ENCODE measurements around the gene PPFIBP2. TPM values are rescaled to one million over a fixed set of nuclear protein-coding genes. Genes with fewer than 3 reads are reported as not detected.

Gene PPFIBP2
- total and polyA plus RNA-seq, 2 donors (not counting 1 experiment from before 2014, with no cell fraction given), result 22.3 to 175 TPM

- ATAC-seq (ENCODE audit: low read depth) (no peak), DNase-seq (no peak)
- CTCF ChIA-PET, result interaction anchor here (1.0 to 1.1 kb wide), 2 partner anchors 9 to 11 kb away, joined by 3 to 6 read pairs; no protein-coding TSS in a partner anchor
- Histone ChIP-seq H3K27me3 (replicated peaks in 1 of 4; ENCODE audit: control extremely low read depth in 1 of 4, control insufficient read depth in 3 of 4, insufficient read depth in 4 of 4, low read length in 3 of 4) (no peaks in the 10 kb centered on the region), H3K4me2 (replicated peaks; ENCODE audit: low read depth, low read length, poor library complexity, severe bottlenecking) (no peak overlapping the region), H2AFZ (ENCODE audit: insufficient read depth, low read depth, low read length, poor library complexity, severe bottlenecking) (no peak overlapping the region), H3K36me3 (replicated peaks in 1 of 2; ENCODE audit: control extremely low read depth in 1 of 2, control insufficient read depth in 1 of 2, extremely low read depth in 1 of 2, insufficient read depth in 2 of 2, low read length in 1 of 2) (peaks cover 2 to 16% of the 10 kb centered on the region in 2 experiments), H3K9ac (ENCODE audit: low read length) (no peak overlapping the region), H3K9me3 (ENCODE audit: control extremely low read depth in 1 of 3, control insufficient read depth in 2 of 3, insufficient read depth in 1 of 3, low read length in 2 of 3) (no peaks in the 10 kb centered on the region), H3K79me2 (ENCODE audit: control insufficient read depth, insufficient read depth, low read length) (peaks cover 15% of the 10 kb centered on the region), H3K4me1 (ENCODE audit: control insufficient read depth in 2 of 2, insufficient read depth in 2 of 2, low read length in 2 of 2) (peaks cover 35 to 42% of the 10 kb centered on the region in 2 donors), H4K20me1 (ENCODE audit: control insufficient read depth, insufficient read depth, low read length, poor library complexity, severe bottlenecking) (no peaks in the 10 kb centered on the region), H3K27ac (ENCODE audit: low read length in 2 of 2) (no peak overlapping the region), H3K4me3 (ENCODE audit: control extremely low read depth in 1 of 5, extremely low read depth in 1 of 5, insufficient read depth in 1 of 5, low read depth in 2 of 5, low read length in 4 of 5) (no peak overlapping the region)
- Mint-ChIP-seq H3K9me3 (ENCODE audit: insufficient read depth) (no peaks in the 10 kb centered on the region), H3K27ac (no peak overlapping the region), H3K4me3 (no peak overlapping the region), H3K27me3 (no peaks in the 10 kb centered on the region), H3K4me1 (peaks cover 36% of the 10 kb centered on the region)
- POLR2A ChIA-PET, result no interaction called here
- 100% methylated on average over 3 of the region's 3 CpGs for WGBS (ENCODE audit: insufficient coverage)
- TF ChIP-seq CTCF (IDR thresholded peaks at IDR 0.05), result no peak
- no peak for TF ChIP-seq EZH2 (IDR thresholded peaks at IDR 0.05; ENCODE audit: borderline replicate concordance, insufficient read depth, low read depth, low read length, poor library complexity, severe bottlenecking)
- intact Hi-C loops (cut with micrococcal nuclease), result no loop called here
Measured at GRCh38 chr11:7501251-7501650, 12.5 kb upstream of the PPFIBP2 start.

DNA sequence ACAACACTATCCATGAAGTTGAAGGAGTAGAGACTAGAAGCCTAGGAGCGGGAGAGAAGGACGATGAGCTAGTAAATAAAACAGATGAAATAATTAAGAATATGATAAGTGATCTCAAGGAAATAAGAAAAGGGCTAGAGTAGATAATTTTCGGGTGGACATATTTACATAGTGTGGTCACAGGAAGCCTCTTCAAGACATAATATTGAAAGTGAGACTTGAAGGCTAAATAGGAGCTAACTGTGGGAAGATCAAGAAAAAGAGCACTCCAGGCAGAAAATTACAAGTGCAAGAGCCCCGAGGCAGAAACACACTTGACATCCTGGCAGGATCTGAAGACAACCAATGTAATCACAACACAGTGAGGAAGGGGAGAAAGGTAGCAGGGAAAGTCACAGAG lies 11.9 kb upstream of the PPFIBP2 start:
- TF ChIP-seq CTCF (IDR thresholded peaks at IDR 0.05), result no peak
- no peak for TF ChIP-seq EZH2 (IDR thresholded peaks at IDR 0.05; ENCODE audit: borderline replicate concordance, insufficient read depth, low read depth, low read length, poor library complexity, severe bottlenecking)
- Histone ChIP-seq H3K27me3 (replicated peaks in 1 of 4; ENCODE audit: control extremely low read depth in 1 of 4, control insufficient read depth in 3 of 4, insufficient read depth in 4 of 4, low read length in 3 of 4) (no peaks in the 10 kb centered on the region), H4K20me1 (ENCODE audit: control insufficient read depth, insufficient read depth, low read length, poor library complexity, severe bottlenecking) (no peaks in the 10 kb centered on the region), H3K4me2 (replicated peaks; ENCODE audit: low read depth, low read length, poor library complexity, severe bottlenecking) (no peak overlapping the region), H3K9me3 (ENCODE audit: control extremely low read depth in 1 of 3, control insufficient read depth in 2 of 3, insufficient read depth in 1 of 3, low read length in 2 of 3) (no peaks in the 10 kb centered on the region), H3K4me3 (ENCODE audit: control extremely low read depth in 1 of 5, extremely low read depth in 1 of 5, insufficient read depth in 1 of 5, low read depth in 2 of 5, low read length in 4 of 5) (no peak overlapping the region), H3K79me2 (ENCODE audit: control insufficient read depth, insufficient read depth, low read length) (peaks cover 15% of the 10 kb centered on the region), H2AFZ (ENCODE audit: insufficient read depth, low read depth, low read length, poor library complexity, severe bottlenecking) (no peak overlapping the region), H3K27ac (ENCODE audit: low read length in 2 of 2) (no peak overlapping the region), H3K4me1 (ENCODE audit: control insufficient read depth in 2 of 2, insufficient read depth in 2 of 2, low read length in 2 of 2) (peaks cover 35 to 42% of the 10 kb centered on the region in 2 donors), H3K9ac (ENCODE audit: low read length) (no peak overlapping the region), H3K36me3 (replicated peaks in 1 of 2; ENCODE audit: control extremely low read depth in 1 of 2, control insufficient read depth in 1 of 2, extremely low read depth in 1 of 2, insufficient read depth in 2 of 2, low read length in 1 of 2) (peaks cover 2 to 16% of the 10 kb centered on the region in 2 experiments)
- Mint-ChIP-seq H3K9me3 (ENCODE audit: insufficient read depth) (no peaks in the 10 kb centered on the region), H3K27me3 (no peaks in the 10 kb centered on the region), H3K27ac (no peak overlapping the region), H3K4me1 (peaks cover 39% of the 10 kb centered on the region), H3K4me3 (no peak overlapping the region)
- DNase-seq, result no peak
- ChIA-PET CTCF (interaction anchor here (1.0 kb wide), 1 partner anchor 9 kb away, joined by 6 read pairs; no protein-coding TSS in a partner anchor), POLR2A (no interaction called here)
- intact Hi-C loops (cut with micrococcal nuclease), result no loop called here
- ATAC-seq (ENCODE audit: low read depth), result no peak
- WGBS (ENCODE audit: insufficient coverage), result 90% methylated on average over 3 of the region's 4 CpGs

All from B cell (primary cell).